Tibial artery (tissue), 4 donors: ENCODE data around the gene TRIM44.
"Not testable (repeated sequence)": the region's sequence is repeated elsewhere in the genome, so short reads cannot be mapped to it uniquely, and the experiment has no call there.

ENCODE experiments used
- DNase-seq, 2 donors: peaks; one replicate each; pipeline ENCODE4 v3.0.0-alpha.2; 2019
- H3K27ac ChIP-seq, 2 donors: fragments of 200-600 bp; sonication (generic) in 1 of 2; 1 replicate in 1 of 2; 2 replicates in 1 of 2; pipeline ENCODE4 v1.5.1; 2018 to 2019; ENCODE audit warnings: mild to moderate bottlenecking in 1 of 2
- H3K27me3 ChIP-seq, 2 donors: fragments of 200-600 bp; sonication (generic) in 1 of 2; one replicate each; pipeline versions ENCODE4 v1.5.1 to v1.6.0; 2016 to 2019
- H3K36me3 ChIP-seq, 3 donors: fragments of 200-600 bp; sonication (generic) in 2 of 3; one replicate each; pipeline ENCODE4 v1.5.1; 2016 to 2019; ENCODE audit warnings: mild to moderate bottlenecking in 2 of 3
- H3K4me1 ChIP-seq, 4 donors: fragments of 200-600 bp; sonication (generic) in 2 of 4; 1 replicate in 3 of 4; 2 replicates in 1 of 4; pipeline ENCODE4 v1.5.1; 2016 to 2019
- H3K4me3 ChIP-seq, 2 donors: fragments of 200-600 bp; sonication (generic) in 1 of 2; 1 replicate in 1 of 2; 2 replicates in 1 of 2; pipeline ENCODE4 v1.5.1; 2018 to 2019; ENCODE audit warnings: mild to moderate bottlenecking in 2 of 2
- H3K9me3 ChIP-seq, 3 donors: fragments of 200-600 bp; sonication (generic) in 1 of 3; one replicate each; pipeline ENCODE4 v1.5.1; 2016 to 2019
- intact Hi-C: fragments of 100-400 bp; cut with DNase I; formaldehyde crosslinking; loops from one replicate; pipeline ENCODE4 v1.15.0; 2023; ENCODE audit warnings: low total_unique reads
- TF ChIP-seq, protein P1 (sequence below), 2 experiments: fragments of 200-600 bp in 1 of 2; fragments of 450-650 bp in 1 of 2; IDR thresholded peaks; one replicate each; pipeline ENCODE4 v1.5.1; 2017 to 2019; ENCODE audit warnings: antibody characterized with exemption in 2 of 2, mild to moderate bottlenecking in 1 of 2, moderate library complexity in 1 of 2

TRIM44 gene

DNA sequence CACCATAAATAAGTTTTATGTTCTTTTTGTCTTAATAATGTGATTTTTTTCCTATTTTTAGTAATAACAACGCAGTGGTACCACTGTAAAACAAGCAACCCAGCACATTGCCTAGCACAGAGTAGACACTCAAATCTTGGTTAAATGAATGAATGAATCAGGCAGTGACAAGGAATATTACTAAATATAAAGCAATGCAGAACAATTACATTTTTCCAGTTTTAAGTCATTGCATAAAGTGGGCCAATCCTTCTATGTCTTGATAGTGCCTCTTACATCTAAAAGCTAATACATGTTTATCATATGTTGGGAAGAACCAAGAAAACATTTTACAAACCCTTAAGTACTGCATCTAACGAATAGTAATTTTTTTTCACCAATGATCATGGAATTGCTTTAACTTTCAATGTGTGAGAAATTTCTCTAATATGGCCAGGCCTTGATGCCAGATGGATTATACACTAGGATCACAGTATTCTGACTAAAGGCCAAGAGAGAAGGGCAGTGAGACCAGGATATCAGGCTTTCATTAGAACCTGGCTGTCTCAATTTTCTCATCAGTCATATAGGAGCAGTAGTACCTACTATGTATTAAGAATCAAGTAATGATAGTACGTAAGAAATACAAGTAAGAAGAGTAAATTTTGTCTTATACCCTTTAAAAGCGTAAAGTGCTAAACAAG, 88.5 kb downstream of the TRIM44 start:
- no peaks in the 10 kb centered on the region for H3K27me3 ChIP-seq
- H3K36me3 ChIP-seq, result no peaks in the 10 kb centered on the region
- no peak for DNase-seq
- H3K4me1 ChIP-seq, result peaks cover 0 to 4% (median 0%) of the 10 kb centered on the region in 4 donors
- intact Hi-C loops, result no loop called here
- H3K27ac ChIP-seq, result no peak overlapping the region
- no peaks in the 10 kb centered on the region for H3K9me3 ChIP-seq
- TF ChIP-seq, protein P1, sequence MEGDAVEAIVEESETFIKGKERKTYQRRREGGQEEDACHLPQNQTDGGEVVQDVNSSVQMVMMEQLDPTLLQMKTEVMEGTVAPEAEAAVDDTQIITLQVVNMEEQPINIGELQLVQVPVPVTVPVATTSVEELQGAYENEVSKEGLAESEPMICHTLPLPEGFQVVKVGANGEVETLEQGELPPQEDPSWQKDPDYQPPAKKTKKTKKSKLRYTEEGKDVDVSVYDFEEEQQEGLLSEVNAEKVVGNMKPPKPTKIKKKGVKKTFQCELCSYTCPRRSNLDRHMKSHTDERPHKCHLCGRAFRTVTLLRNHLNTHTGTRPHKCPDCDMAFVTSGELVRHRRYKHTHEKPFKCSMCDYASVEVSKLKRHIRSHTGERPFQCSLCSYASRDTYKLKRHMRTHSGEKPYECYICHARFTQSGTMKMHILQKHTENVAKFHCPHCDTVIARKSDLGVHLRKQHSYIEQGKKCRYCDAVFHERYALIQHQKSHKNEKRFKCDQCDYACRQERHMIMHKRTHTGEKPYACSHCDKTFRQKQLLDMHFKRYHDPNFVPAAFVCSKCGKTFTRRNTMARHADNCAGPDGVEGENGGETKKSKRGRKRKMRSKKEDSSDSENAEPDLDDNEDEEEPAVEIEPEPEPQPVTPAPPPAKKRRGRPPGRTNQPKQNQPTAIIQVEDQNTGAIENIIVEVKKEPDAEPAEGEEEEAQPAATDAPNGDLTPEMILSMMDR (IDR thresholded peaks at IDR 0.05), result no peak
- H3K4me3 ChIP-seq, result no peak overlapping the region

DNA sequence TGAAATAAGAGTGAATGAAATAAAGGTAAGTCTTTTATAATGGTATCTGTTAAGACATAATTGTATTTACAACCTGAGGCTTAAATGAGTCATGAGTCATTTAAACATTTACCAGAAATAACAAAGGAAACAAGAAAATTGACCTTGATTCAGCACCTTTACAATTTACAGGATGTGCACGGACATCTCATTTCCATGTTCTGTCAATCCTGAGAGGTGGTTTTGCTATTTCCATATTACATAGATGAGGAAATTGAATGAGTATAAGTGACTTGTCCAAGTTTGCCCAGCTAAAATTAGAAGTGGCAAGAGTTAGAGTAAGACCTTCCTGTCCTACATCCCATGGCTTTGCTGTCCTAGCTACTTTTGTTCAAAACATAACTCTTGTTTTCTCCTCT, 89.1 kb downstream of the TRIM44 start:
- intact Hi-C loops, result no loop called here

DNA sequence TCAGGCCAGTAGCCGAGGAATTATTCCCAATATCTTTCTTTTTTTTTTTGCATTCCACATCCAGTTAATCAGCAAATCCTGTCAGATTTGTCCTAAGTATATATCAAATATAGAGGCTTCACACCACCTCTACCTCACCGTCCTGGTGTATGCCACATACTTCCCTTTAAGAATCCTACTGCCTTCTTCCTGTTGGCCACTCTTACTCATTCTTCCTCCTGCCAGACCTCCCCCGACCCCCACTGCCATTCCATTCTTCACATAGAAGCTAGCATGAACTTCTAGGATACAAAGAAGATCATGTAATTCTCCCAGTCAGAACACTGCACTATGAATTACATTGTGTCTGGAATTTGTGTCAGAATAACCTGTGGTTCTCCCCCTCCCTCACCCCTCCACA, 89.5 kb downstream of the TRIM44 start:
- no peaks in the 10 kb centered on the region for H3K27me3 ChIP-seq
- H3K4me1 ChIP-seq, result no peaks in the 10 kb centered on the region
- TF ChIP-seq, protein P1 (IDR thresholded peaks at IDR 0.05), result no peak
- no peak overlapping the region for H3K27ac ChIP-seq
- intact Hi-C loops, result no loop called here
- no peak for DNase-seq
- no peak overlapping the region for H3K4me3 ChIP-seq
- no peaks in the 10 kb centered on the region for H3K36me3 ChIP-seq
- H3K9me3 ChIP-seq, result no peaks in the 10 kb centered on the region

More for the DNA sequence above, 89.1 kb downstream of the TRIM44 start:
- TF ChIP-seq, protein P1 (IDR thresholded peaks at IDR 0.05), result no peak
- H3K4me1 ChIP-seq, result no peaks in the 10 kb centered on the region
- H3K4me3 ChIP-seq, result no peak overlapping the region
- H3K36me3 ChIP-seq, result no peaks in the 10 kb centered on the region
- no peak overlapping the region for H3K27ac ChIP-seq
- H3K27me3 ChIP-seq, result no peaks in the 10 kb centered on the region
- no peak for DNase-seq
- no peaks in the 10 kb centered on the region for H3K9me3 ChIP-seq

DNA sequence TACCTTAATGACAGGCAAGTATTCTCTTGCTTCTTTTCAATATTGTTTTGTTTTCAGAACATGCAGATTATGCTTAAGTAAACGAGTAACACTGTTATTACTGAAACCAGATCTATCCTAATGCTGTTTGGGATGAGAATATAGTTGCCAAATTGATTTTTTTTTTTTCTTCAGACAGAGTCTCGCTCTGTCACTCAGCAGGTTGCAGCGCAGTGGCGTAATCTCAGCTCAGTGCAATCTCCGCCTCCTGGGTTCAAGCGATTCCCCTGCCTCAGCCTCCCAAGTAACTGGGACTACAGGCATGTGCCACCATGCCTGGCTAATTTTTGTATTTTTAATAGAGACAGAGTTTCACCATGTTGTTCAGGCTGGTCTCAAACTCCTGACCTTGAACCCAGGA, 91.0 kb downstream of the TRIM44 start:
- H3K27me3 ChIP-seq, H3K9me3 ChIP-seq, H3K36me3 ChIP-seq, H3K4me3 ChIP-seq, DNase-seq, H3K27ac ChIP-seq, intact Hi-C loops, H3K4me1 ChIP-seq: not testable (repeated sequence)

DNA sequence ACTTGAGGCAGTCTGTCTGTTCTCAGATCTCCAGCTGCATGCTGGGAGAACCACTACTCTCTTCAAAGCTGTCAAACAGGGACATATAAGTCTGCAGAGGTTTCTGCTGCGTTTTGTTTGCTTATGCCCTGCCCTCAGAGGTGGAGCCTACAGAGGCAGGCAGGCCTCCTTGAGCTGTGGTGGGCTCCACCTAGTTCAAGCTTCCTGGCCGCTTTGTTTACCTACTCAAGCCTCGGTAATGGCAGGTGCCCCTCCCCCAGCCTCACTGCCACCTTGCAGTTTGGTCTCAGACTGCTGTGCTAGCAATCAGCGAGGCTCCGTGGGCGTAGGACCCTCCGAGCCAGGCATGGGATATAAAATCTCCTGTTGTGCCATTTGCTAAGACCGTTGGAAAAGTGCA, 97.4 kb downstream of the TRIM44 start:
- H3K9me3 ChIP-seq, intact Hi-C loops, DNase-seq, H3K27me3 ChIP-seq, H3K27ac ChIP-seq, H3K4me3 ChIP-seq, H3K36me3 ChIP-seq: not testable (repeated sequence)
- H3K4me1 ChIP-seq, result peaks cover 0 to 10% (median 5%) of the 10 kb centered on the region in 4 donors

DNA sequence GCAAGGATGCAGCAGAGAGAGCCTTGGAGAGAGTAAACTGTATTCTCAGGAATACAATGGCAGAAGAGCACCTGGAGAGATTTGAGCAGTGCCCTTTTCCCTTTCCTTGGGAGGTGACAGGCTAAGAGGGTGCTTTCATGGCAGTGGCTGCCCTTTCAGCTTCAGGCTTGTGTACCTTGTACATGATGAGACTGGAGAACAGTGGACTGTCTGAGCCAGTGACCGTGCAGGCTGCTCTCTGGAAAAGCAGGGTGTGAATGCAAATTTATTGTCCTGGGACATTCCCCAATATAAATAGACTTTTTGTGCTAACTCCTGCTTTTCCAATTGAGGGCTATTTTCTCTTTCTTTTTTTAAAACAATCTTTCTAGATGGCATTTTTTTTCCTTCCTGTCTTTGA, 99.3 kb downstream of the TRIM44 start:
- H3K36me3 ChIP-seq, result no peaks in the 10 kb centered on the region
- H3K9me3 ChIP-seq, result no peaks in the 10 kb centered on the region
- H3K27me3 ChIP-seq, result no peaks in the 10 kb centered on the region
- peaks cover 0 to 10% (median 5%) of the 10 kb centered on the region in 4 donors for H3K4me1 ChIP-seq
- H3K27ac ChIP-seq, result no peak overlapping the region
- TF ChIP-seq, protein P1 (IDR thresholded peaks at IDR 0.05), result no peak
- H3K4me3 ChIP-seq, result no peak overlapping the region
- intact Hi-C loops, result no loop called here
- no peak for DNase-seq

DNA sequence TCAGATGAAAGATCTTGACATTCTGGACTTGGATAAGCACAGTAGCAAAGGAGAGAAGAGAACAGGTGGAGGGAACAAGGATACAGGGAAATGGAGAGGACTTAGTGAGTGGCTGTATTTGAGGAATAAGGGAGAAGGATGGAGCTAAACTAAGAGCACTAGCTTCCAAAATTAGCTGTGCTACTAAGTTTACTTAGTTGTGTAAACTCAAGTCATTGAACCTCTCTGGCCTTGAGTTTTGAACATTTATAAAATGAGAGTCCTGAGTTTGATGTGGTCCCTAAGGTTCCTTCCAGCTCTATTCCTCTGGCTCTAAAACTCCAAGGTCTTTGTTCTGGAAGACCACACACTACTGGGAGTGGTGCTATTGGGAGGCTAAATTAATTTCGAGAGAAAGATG, 100.7 kb downstream of the TRIM44 start:
- intact Hi-C loops, result no loop called here
- Histone ChIP-seq H3K27ac (no peak overlapping the region), H3K4me3 (no peak overlapping the region), H3K9me3 (no peaks in the 10 kb centered on the region), H3K27me3 (no peaks in the 10 kb centered on the region), H3K4me1 (peaks cover 0 to 10% (median 5%) of the 10 kb centered on the region in 4 donors), H3K36me3 (no peaks in the 10 kb centered on the region)
- TF ChIP-seq, protein P1 (IDR thresholded peaks at IDR 0.05), result no peak
- no peak for DNase-seq
